Right lobe of liver (tissue), 6 donors: ENCODE measurements around the gene CCDC185. TPM values are rescaled to one million over a fixed set of nuclear protein-coding genes. Genes with fewer than 3 reads are reported as not detected.

ENCODE experiments used
- ATAC-seq, 4 donors: fragments of 200-7000 bp; cut with Tn5 transposase; one replicate each; pipeline ENCODE4 v1.9.1; 2020; ENCODE audit warnings: mild to moderate bottlenecking in 4 of 4, moderate library complexity in 4 of 4
- DNase-seq, 3 donors: peaks; one replicate each; pipeline ENCODE4 v3.0.0-alpha.2; 2020
- H3K27ac ChIP-seq, 3 donors: fragments of 200-600 bp; one replicate each; pipeline ENCODE4 v1.8.0; 2022
- H3K27me3 ChIP-seq, 2 donors: fragments of 200-600 bp; one replicate each; pipeline ENCODE4 v1.8.0; 2022
- H3K36me3 ChIP-seq, 4 donors: fragments of 200-600 bp; sonication (generic) in 1 of 4; one replicate each; pipeline versions ENCODE4 v1.5.1 to v1.8.0; 2017 to 2022; ENCODE audit warnings: control low read depth in 1 of 4
- H3K4me1 ChIP-seq, 4 donors: fragments of 200-600 bp; sonication (generic) in 1 of 4; one replicate each; pipeline versions ENCODE4 v1.5.1 to v1.8.0; 2017 to 2022; ENCODE audit warnings: control low read depth in 1 of 4
- H3K4me3 ChIP-seq, 3 donors: fragments of 200-600 bp; one replicate each; pipeline ENCODE4 v1.8.0; 2022
- H3K9me3 ChIP-seq, 4 donors: fragments of 200-600 bp; sonication (generic) in 1 of 4; one replicate each; pipeline versions ENCODE4 v1.5.1 to v1.8.0; 2017 to 2022; ENCODE audit warnings: control low read depth in 1 of 4
- CTCF ChIP-seq, 4 donors: fragments of 200-600 bp in 3 of 4; fragments of 450-650 bp in 1 of 4; IDR thresholded peaks; one replicate each; pipeline versions ENCODE4 v1.5.1 to v1.8.0; 2016 to 2022; ENCODE audit warnings: antibody characterized with exemption in 4 of 4, mild to moderate bottlenecking in 2 of 4
- POLR2A ChIP-seq: fragments of 450-650 bp; IDR thresholded peaks from one replicate; pipeline ENCODE4 v1.6.1; 2017; ENCODE audit warnings: antibody characterized with exemption, mild to moderate bottlenecking
- whole genome bisulfite sequencing: methylation state at CpG from one replicate; pipeline ENCODE4 v1.1.6; 2018; ENCODE audit warnings: low coverage, low lambda C conversion rate; ENCODE audit not compliant: insufficient coverage; ENCODE audit errors: missing lambda C conversion rate; 5-methylcytosine and 5-hydroxymethylcytosine counted together
- intact Hi-C, 2 donors: fragments of 100-400 bp; cut with DNase I; formaldehyde crosslinking; loops; one replicate each; pipeline versions ENCODE4 v1.11.2 to v1.14.1; 2022
- long read RNA-seq: library from polyadenylated mRNA; unstranded; transcript quantifications from one replicate; pipeline ENCODE4 v2.0.0, GENCODE V29; 2019
- total RNA-seq, 6 experiments: library from RNA; depleted of rRNA in 2 of 6; stranded (reverse); fragments of >200 nt in 2 of 6; fragmentation: NEBNext Ultra II Directional in 3 of 6; extraction: Animal tissue kit (Norgen Biotek cat#: 25700) in 3 of 6; gene quantifications; one replicate each; pipeline versions ENCODE4 v1.1.0 to v1.2.4, GENCODE V29; 2016 to 2023
- donor health status: DM: no; HTN: yes; CAD: no.
- donor health status: DM: no; HTN: no; CAD: no.
- donor health status: DM: no; HTN: no; CAD: no.
- donor health status: DM: no; HTN: yes; CAD: no.
- donor health status: DM: no; HTN: yes; CAD: no.

CCDC185 gene
- total RNA-seq = not detected
- long read RNA-seq = 0 reads

DNA sequence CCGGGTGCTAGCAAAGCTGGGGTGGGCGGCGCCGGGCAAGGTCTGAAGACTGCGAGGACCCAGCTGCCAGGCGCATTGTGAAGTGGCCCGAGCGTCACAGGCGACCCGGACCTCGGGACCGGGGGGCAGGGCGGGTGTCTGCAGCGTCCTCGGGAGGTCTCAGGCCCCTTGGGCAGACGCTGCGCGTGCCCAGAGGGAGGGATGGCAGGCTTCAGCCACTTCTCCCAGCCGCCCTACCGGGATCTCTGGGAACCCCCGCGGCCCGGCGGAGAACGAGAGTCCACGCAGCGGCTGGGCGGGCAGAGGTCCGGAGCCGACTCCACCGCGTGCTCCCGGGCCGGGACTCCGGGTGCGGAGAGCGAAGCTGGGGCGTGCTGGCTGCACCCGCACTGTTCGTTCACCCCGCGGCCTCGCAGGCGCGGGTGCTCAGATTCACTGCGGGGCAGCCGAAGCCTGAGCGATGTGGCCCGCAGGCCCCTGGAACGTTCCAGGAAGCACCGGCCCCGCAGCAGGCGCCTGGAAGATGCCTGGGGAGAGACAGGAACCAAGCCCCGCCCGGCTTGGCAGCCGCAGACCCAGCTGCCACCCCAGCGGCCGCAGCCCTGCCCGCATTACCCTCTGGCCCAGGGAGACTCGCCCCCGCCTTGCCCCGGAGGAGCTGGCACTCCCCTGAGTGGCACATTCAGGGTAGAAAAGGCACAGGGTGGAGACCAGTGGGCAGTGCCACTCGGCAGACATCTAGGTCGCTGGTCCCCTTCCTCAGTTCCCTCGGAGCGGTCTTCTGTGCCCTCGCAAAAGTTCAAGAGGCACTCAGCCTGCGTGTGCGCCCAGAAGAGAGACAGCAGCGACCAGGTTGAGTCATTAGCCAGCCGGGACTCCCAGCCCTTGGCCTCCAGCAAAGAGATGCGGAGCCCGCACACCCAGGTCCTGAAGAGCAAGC lies at the start of gene CCDC185:
TSS of gene CCDC185 (plus strand) at position 141 of the 940 bp plus-strand sequence. CDS start at position 202, 61 bp downstream.
- no peak within 1 kb of the TSS for H3K27ac ChIP-seq
- DNase-seq = peak in 1 of 3 donors; percentile 16
- peak within 1 kb of the TSS in 2 of 3 donors; percentile 6 to 12 for H3K4me3 ChIP-seq

DNA sequence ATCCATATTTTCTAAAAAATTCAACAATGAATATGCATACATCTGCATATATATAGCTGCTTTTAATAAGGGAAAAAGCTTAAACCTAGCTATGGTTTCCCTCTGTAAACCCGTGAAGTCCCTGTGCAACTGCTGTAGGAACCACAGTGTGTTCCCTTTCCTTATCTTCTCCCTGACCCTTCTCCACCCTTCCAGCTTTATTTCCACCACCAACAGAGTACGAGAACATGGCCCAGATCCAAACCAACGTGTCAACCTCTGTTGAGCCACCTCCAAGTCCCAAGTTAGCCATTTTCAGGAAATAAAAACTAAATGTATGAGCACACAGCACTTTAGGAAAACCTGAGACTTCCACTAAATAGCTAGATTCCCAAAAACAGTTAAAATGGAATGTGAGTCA lies 49.5 kb upstream of the CCDC185 start:
- no peaks in the 10 kb centered on the region for H3K9me3 ChIP-seq
- no peak for DNase-seq
- no peak overlapping the region for H3K27ac ChIP-seq
- no peak overlapping the region for H3K4me3 ChIP-seq
- no peaks in the 10 kb centered on the region for H3K36me3 ChIP-seq
- 29% methylated on average over 3 of the region's 3 CpGs for WGBS
- ATAC-seq = peak in 3 of 4 donors; percentile 14 to 35 (median 32)
- intact Hi-C loops = no loop called here
- H3K27me3 ChIP-seq = no peaks in the 10 kb centered on the region
- TF ChIP-seq CTCF (IDR thresholded peaks at IDR 0.05) = no peak
- TF ChIP-seq POLR2A = no peak
- H3K4me1 ChIP-seq = no peaks in the 10 kb centered on the region

More for the DNA sequence above, at the start of gene CCDC185:
- H3K36me3 ChIP-seq = no peaks in the 10 kb centered on the region
- no peaks in the 10 kb centered on the region for H3K9me3 ChIP-seq
- peaks cover 0 to 5% of the 10 kb centered on the region in 2 donors for H3K27me3 ChIP-seq
- ATAC-seq = peak in 3 of 4 donors; percentile 37 to 60 (median 49)
- H3K4me1 ChIP-seq = no peaks in the 10 kb centered on the region
- intact Hi-C loops = no loop called here
- WGBS = 36% methylated on average over 22 of the region's 73 CpGs
- TF ChIP-seq CTCF (IDR thresholded peaks at IDR 0.05) (no peak), POLR2A (no peak)

DNA sequence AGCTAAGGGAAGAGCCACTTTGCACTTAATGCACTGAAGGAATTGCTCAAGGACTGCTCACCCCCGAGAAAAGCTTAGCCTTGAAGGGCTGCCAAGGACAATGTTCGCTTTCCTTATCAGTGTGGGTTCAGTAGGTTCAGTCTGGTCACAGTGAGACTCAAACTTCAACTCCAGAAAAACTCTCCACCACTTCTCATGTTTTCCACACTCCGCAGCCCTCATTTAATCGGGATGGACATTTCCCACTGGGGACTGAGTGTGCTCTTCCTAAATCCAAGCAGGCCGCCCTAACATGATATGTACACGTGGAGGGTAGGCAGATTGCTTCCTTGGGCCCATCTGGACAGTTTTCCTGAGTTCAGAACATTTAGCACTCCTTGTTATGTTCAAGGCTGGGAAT lies 48.7 kb upstream of the CCDC185 start:
- intact Hi-C loops = no loop called here
- peak in 2 of 4 donors; percentile 10 to 30 for ATAC-seq

GRCh38 chr1:223345720-223346119 lies 47.5 kb upstream of the CCDC185 start:
- no peak for DNase-seq
- WGBS = 42% methylated on average over 2 of the region's 4 CpGs
- H3K4me3 ChIP-seq = no peak overlapping the region

More for the DNA sequence above, 48.7 kb upstream of the CCDC185 start:
- H3K27me3 ChIP-seq = no peaks in the 10 kb centered on the region
- H3K36me3 ChIP-seq = no peaks in the 10 kb centered on the region
- no peaks in the 10 kb centered on the region for H3K4me1 ChIP-seq
- no peak for TF ChIP-seq CTCF (IDR thresholded peaks at IDR 0.05)
- TF ChIP-seq POLR2A = no peak
- no peaks in the 10 kb centered on the region for H3K9me3 ChIP-seq
- DNase-seq = no peak
- WGBS = 20% methylated on average over 2 of the region's 6 CpGs
- H3K4me3 ChIP-seq = no peak overlapping the region
- no peak overlapping the region for H3K27ac ChIP-seq

More at GRCh38 chr1:223345720-223346119, 47.5 kb upstream of the CCDC185 start:
- intact Hi-C loops = no loop called here
- TF ChIP-seq POLR2A = no peak
- peak in 1 of 4 donors; percentile 8 for TF ChIP-seq CTCF (IDR thresholded peaks at IDR 0.05)
- Histone ChIP-seq H3K27ac (no peak overlapping the region), H3K36me3 (no peaks in the 10 kb centered on the region), H3K4me1 (no peaks in the 10 kb centered on the region), H3K27me3 (no peaks in the 10 kb centered on the region), H3K9me3 (no peaks in the 10 kb centered on the region)
- peak in 3 of 4 donors; percentile 30 to 50 (median 37) for ATAC-seq
